ENCODE data around the gene ELMO1. TPM values are rescaled to one million over a fixed set of nuclear protein-coding genes. Genes with fewer than 3 reads are reported as not detected.

Gene ELMO1
- total and polyA plus RNA-seq, 10 of the 15 experiments (the other 5 are each of a cell fraction or from before 2014, with no cell fraction given), result 22.6 to 85.9 (median 56.6) TPM

- Histone ChIP-seq H3K9me3 (replicated peaks; ENCODE audit: control insufficient read depth, insufficient read depth, low read length) (no peaks in the 10 kb centered on the region), H3K79me2 (ENCODE audit: control insufficient read depth, insufficient read depth, low read length) (no peaks in the 10 kb centered on the region), H3K4me1 (ENCODE audit: control insufficient read depth, insufficient read depth, low read length) (no peaks in the 10 kb centered on the region), H3K4me2 (ENCODE audit: control insufficient read depth, insufficient read depth) (no peak overlapping the region), H3K4me3 (no peak overlapping the region), H3K27ac (ENCODE audit: control insufficient read depth, insufficient read depth) (no peak overlapping the region), H3K27me3 (replicated peaks in 1 of 2; ENCODE audit: control insufficient read depth in 2 of 2, insufficient read depth in 2 of 2, low read length in 1 of 2) (no peaks in the 10 kb centered on the region; a peak in 1 of 4 replicates), H3K9ac (ENCODE audit: control insufficient read depth, insufficient read depth, low read length) (no peak overlapping the region), H2AFZ (ENCODE audit: control insufficient read depth, low read depth, low read length) (no peak overlapping the region), H3K36me3 (ENCODE audit: control insufficient read depth in 2 of 2, insufficient read depth in 2 of 2, low read length in 1 of 2) (no peaks in the 10 kb centered on the region), H4K20me1 (ENCODE audit: control insufficient read depth, insufficient read depth) (no peaks in the 10 kb centered on the region)
- BruUV-seq (replicated peaks), result no TSS peak
- ATAC-seq (no peak), DNase-seq (ENCODE audit: low read depth, low spot score) (no peak), FAIRE-seq (no peak)
- no peak for TF ChIP-seq MEF2A (IDR thresholded peaks at IDR 0.05; ENCODE audit: insufficient read depth, low read depth, low read length)
- in situ Hi-C loops (cut with MboI) (no loop called here), intact Hi-C loops (cut with micrococcal nuclease; ENCODE audit: unreplicated experiment) (no loop called here)
- ChIA-PET RAD21 (ENCODE audit: unreplicated experiment) (no interaction called here), CTCF (no interaction called here), POLR2A (no interaction called here), SMC1A (ENCODE audit: uncharacterized antibody, unreplicated experiment) (interaction anchor here (0.6 kb wide), 1 partner anchor 204 kb away, joined by 3 read pairs; no protein-coding TSS in a partner anchor)
- 20% methylated on average over 5 of the region's 5 CpGs for WGBS (ENCODE audit: insufficient coverage, insufficient replicate concordance, low lambda C conversion rate, missing lambda C conversion rate)
Observed at GRCh38 chr7:37425498-37425897, 23.2 kb downstream of the ELMO1 start.

DNA sequence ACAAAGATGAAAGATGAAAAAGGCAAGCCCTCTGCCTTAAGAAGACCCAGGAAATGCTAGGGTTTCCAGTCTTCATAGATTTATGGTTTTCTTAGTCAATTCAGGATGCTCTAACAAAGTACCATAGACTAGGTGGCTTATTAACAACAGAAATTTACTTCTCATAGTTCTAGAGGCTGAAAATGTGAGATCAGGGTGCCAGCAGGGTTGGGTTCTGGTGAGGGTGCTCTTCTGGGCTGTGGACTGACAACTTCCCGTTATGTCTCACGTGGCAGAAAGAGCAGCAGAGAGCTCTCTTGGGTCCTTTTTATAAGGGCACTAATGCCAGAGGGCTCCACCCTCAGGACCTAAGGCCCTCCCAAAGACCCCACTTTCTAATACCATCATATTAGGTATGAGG, 23.7 kb downstream of the ELMO1 start:
- DNase-seq (ENCODE audit: low read depth, low spot score) (no peak), ATAC-seq (no peak)
- RAD21 ChIA-PET (ENCODE audit: unreplicated experiment), result no interaction called here

More for the DNA sequence above, 23.7 kb downstream of the ELMO1 start:
- Histone ChIP-seq H3K4me2 (ENCODE audit: control insufficient read depth, insufficient read depth) (no peak overlapping the region), H3K79me2 (ENCODE audit: control insufficient read depth, insufficient read depth, low read length) (no peaks in the 10 kb centered on the region), H3K27ac (ENCODE audit: control insufficient read depth, insufficient read depth) (no peak overlapping the region), H2AFZ (ENCODE audit: control insufficient read depth, low read depth, low read length) (no peak overlapping the region), H3K4me1 (ENCODE audit: control insufficient read depth, insufficient read depth, low read length) (no peaks in the 10 kb centered on the region), H3K27me3 (replicated peaks in 1 of 2; ENCODE audit: control insufficient read depth in 2 of 2, insufficient read depth in 2 of 2, low read length in 1 of 2) (no peaks in the 10 kb centered on the region; a peak in 1 of 4 replicates), H3K9ac (ENCODE audit: control insufficient read depth, insufficient read depth, low read length) (no peak overlapping the region), H4K20me1 (ENCODE audit: control insufficient read depth, insufficient read depth) (no peaks in the 10 kb centered on the region), H3K9me3 (replicated peaks; ENCODE audit: control insufficient read depth, insufficient read depth, low read length) (no peaks in the 10 kb centered on the region), H3K4me3 (no peak overlapping the region), H3K36me3 (ENCODE audit: control insufficient read depth in 2 of 2, insufficient read depth in 2 of 2, low read length in 1 of 2) (no peaks in the 10 kb centered on the region)
- ChIA-PET SMC1A (ENCODE audit: uncharacterized antibody, unreplicated experiment) (interaction anchor here (0.6 kb wide), 1 partner anchor 204 kb away, joined by 3 read pairs; no protein-coding TSS in a partner anchor), POLR2A (no interaction called here), CTCF (no interaction called here)
- intact Hi-C loops (cut with micrococcal nuclease; ENCODE audit: unreplicated experiment), result no loop called here
- BruUV-seq (replicated peaks), result no TSS peak
- 3% methylated on average over 2 of the region's 2 CpGs for WGBS (ENCODE audit: insufficient coverage, insufficient replicate concordance, low lambda C conversion rate, missing lambda C conversion rate)
- in situ Hi-C loops (cut with MboI), result no loop called here
- TF ChIP-seq MYC (IDR thresholded peaks at IDR 0.05; ENCODE audit: insufficient read depth, insufficient read length, insufficient replicate concordance, low read length, severe bottlenecking) (no peak), FOXK2 (IDR thresholded peaks at IDR 0.05) (no peak), YBX1 (IDR thresholded peaks at IDR 0.05) (no peak), CBFB (IDR thresholded peaks at IDR 0.05; ENCODE audit: low read depth) (no peak), CREB1 (IDR thresholded peaks at IDR 0.05; ENCODE audit: low read depth) (no peak), MEF2A (IDR thresholded peaks at IDR 0.05; ENCODE audit: insufficient read depth, low read depth, low read length) (no peak), RELA (IDR thresholded peaks at IDR 0.05; ENCODE audit: borderline replicate concordance, partially characterized antibody) (no peak), TARDBP (IDR thresholded peaks at IDR 0.05; ENCODE audit: borderline replicate concordance) (no peak), ZNF622 (IDR thresholded peaks at IDR 0.05) (no peak), CREM (IDR thresholded peaks at IDR 0.05; ENCODE audit: low read depth) (no peak), SMARCA5 (IDR thresholded peaks at IDR 0.05) (no peak), BCL11A (IDR thresholded peaks at IDR 0.05; ENCODE audit: low read depth, low read length) (no peak), ZBED1 (IDR thresholded peaks at IDR 0.05; ENCODE audit: borderline replicate concordance) (no peak), HCFC1 (IDR thresholded peaks at IDR 0.05; ENCODE audit: low read length) (no peak)
- TF ChIP-seq, protein P1, sequence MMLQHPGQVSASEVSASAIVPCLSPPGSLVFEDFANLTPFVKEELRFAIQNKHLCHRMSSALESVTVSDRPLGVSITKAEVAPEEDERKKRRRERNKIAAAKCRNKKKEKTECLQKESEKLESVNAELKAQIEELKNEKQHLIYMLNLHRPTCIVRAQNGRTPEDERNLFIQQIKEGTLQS (IDR thresholded peaks at IDR 0.05; ENCODE audit: borderline replicate concordance, extremely low read depth, low read depth, low read length), result no peak
- FAIRE-seq, result no peak

All from GM12878 (cell line).